ENCODE data around the gene PITRM1.

GRCh38 chr10:3109196-3109595 is 63.4 kb downstream of the PITRM1 start:
- TF ChIP-seq CTCF (IDR thresholded peaks at IDR 0.05) (no peak), EP300 (IDR thresholded peaks at IDR 0.05) (no peak), POLR2A (IDR thresholded peaks at IDR 0.05) (no peak)
